ENCODE results near the gene CCDC152.

The CCDC152 gene

GRCh38 chr5:42761791-42762190, 5.2 kb downstream of the CCDC152 start:
- TF ChIP-seq GATA2 (IDR thresholded peaks at IDR 0.05; ENCODE audit: low read depth, low read length) (no peak), GATA3 (IDR thresholded peaks at IDR 0.05; ENCODE audit: low read depth, low read length) (no peak)

GRCh38 chr5:42767491-42768105, 11.0 kb downstream of the CCDC152 start:
- TF ChIP-seq GATA2 (IDR thresholded peaks at IDR 0.05; ENCODE audit: low read depth, low read length) (no peak), GATA3 (IDR thresholded peaks at IDR 0.05; ENCODE audit: low read depth, low read length) (no peak)

DNA sequence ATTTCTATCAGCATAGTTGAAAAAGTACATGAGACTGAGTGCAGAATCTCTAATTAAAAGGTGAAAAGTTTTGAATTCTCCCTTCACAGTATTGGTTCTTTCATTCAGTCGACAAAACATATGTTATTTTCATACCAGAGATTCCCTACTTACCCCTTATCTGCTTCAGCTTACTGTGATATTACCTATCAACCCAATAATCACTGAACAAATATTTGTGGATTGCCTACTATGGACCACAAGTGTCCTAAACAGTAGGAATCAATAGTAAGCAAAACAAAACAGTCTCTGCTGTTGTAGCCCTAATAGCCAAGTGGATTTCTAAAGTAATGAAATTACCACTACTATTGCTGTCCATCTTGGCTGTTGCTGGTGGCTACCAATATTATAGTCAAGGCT, 11.5 kb downstream of the CCDC152 start:
- TF ChIP-seq GATA3 (IDR thresholded peaks at IDR 0.05; ENCODE audit: low read depth, low read length): no peak
- no peak for TF ChIP-seq GATA2 (IDR thresholded peaks at IDR 0.05; ENCODE audit: low read depth, low read length)

- no peak for TF ChIP-seq GATA2 (IDR thresholded peaks at IDR 0.05; ENCODE audit: low read depth, low read length)
- TF ChIP-seq GATA3 (IDR thresholded peaks at IDR 0.05; ENCODE audit: low read depth, low read length): no peak
Observed at GRCh38 chr5:42770003-42770402, 13.4 kb downstream of the CCDC152 start.

GRCh38 chr5:42772265-42772993, 15.8 kb downstream of the CCDC152 start:
- TF ChIP-seq GATA2 (IDR thresholded peaks at IDR 0.05; ENCODE audit: low read depth, low read length) (no peak), GATA3 (IDR thresholded peaks at IDR 0.05; ENCODE audit: low read depth, low read length) (no peak)

DNA sequence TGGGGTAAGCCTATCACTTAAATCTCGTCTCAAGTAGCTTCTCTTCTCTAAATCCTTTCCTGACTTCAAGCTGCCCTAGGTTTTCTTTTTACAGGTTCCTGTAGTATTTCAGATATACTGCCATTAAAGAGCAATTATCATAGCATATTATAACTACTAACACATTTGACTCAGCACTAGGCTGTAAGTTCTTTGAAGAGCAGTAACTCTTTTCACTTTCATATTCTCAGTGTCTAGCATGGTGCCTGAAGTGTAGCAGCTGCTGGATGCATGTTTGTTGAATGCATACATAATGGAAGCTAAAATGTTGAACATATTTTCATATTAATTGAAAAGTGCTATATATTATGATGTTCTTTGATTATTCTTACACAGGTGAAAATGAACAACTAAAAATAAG, 22.5 kb downstream of the CCDC152 start:
- no peak for TF ChIP-seq GATA3 (IDR thresholded peaks at IDR 0.05; ENCODE audit: low read depth, low read length)
- no peak for TF ChIP-seq GATA2 (IDR thresholded peaks at IDR 0.05; ENCODE audit: low read depth, low read length)

DNA sequence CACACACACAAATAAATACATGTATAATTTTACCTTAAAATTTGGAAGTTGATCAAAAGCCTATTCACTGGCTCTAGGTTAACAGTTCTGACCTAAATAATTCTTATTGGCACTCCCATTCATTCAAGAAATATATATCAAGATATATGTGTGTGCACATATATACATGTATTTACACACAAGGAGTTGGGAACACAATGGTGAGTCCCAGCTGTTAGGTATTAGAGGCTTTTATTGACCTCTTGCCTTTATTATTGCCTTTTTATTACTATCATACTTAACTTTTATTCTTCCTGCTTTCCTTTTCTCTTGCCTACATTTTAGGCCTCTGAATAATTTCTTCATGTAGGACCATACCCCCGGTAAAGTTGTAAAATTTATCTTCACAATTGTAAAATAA, 25.0 kb downstream of the CCDC152 start:
- no peak for TF ChIP-seq GATA2 (IDR thresholded peaks at IDR 0.05; ENCODE audit: low read depth, low read length)
- TF ChIP-seq GATA3 (IDR thresholded peaks at IDR 0.05; ENCODE audit: low read depth, low read length): no peak

- TF ChIP-seq GATA2 (IDR thresholded peaks at IDR 0.05; ENCODE audit: low read depth, low read length) (no peak), GATA3 (IDR thresholded peaks at IDR 0.05; ENCODE audit: low read depth, low read length) (no peak)
Observed at GRCh38 chr5:42784132-42784531, 27.5 kb downstream of the CCDC152 start.

GRCh38 chr5:42785756-42786155, 29.1 kb downstream of the CCDC152 start:
- TF ChIP-seq GATA3 (IDR thresholded peaks at IDR 0.05; ENCODE audit: low read depth, low read length): no peak
- TF ChIP-seq GATA2 (IDR thresholded peaks at IDR 0.05; ENCODE audit: low read depth, low read length): no peak

DNA sequence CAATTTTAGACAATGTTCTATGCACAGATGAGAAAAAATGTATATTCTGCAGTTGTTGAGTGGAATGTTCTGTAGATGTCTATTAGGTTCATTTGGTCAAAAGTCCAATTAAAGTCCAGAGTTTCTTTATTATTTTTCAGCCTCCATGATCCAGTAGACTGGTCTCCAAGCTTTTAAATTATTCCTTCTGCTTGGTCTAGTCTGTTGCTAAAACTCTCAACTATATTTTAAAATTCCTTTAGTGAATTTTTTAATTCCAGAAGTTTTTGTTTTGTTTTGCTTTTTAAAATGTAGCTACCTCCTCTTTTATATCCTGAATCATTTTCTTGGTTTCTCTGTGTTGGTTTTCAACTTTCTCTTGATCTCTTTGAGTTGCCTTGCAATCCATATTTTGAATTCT, 30.5 kb downstream of the CCDC152 start:
- no peak for TF ChIP-seq GATA3 (IDR thresholded peaks at IDR 0.05; ENCODE audit: low read depth, low read length)

DNA sequence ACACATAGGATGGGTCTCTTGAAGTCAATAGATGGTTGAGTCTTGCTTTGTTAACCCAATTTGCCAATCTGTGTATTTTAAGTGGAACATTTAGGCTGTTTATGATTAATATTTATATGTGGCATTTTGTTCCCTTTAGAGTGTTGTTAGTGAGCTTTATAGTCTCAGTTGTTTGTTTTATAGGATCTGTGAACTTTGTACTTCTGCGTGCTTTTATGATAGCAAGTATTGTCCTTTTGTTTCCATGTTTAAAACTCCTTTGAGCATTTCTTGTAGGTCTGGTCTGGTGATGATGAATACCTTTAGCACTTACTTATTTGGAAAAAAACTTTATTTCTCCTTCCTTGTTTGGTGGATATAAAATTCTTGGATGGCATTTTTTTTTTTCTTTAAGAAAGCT, 31.2 kb downstream of the CCDC152 start:
- TF ChIP-seq GATA2 (IDR thresholded peaks at IDR 0.05; ENCODE audit: low read depth, low read length) (no peak), GATA3 (IDR thresholded peaks at IDR 0.05; ENCODE audit: low read depth, low read length) (no peak)

GRCh38 chr5:42791151-42791550, 34.5 kb downstream of the CCDC152 start:
- no peak for TF ChIP-seq GATA2 (IDR thresholded peaks at IDR 0.05; ENCODE audit: low read depth, low read length)
- no peak for TF ChIP-seq GATA3 (IDR thresholded peaks at IDR 0.05; ENCODE audit: low read depth, low read length)

DNA sequence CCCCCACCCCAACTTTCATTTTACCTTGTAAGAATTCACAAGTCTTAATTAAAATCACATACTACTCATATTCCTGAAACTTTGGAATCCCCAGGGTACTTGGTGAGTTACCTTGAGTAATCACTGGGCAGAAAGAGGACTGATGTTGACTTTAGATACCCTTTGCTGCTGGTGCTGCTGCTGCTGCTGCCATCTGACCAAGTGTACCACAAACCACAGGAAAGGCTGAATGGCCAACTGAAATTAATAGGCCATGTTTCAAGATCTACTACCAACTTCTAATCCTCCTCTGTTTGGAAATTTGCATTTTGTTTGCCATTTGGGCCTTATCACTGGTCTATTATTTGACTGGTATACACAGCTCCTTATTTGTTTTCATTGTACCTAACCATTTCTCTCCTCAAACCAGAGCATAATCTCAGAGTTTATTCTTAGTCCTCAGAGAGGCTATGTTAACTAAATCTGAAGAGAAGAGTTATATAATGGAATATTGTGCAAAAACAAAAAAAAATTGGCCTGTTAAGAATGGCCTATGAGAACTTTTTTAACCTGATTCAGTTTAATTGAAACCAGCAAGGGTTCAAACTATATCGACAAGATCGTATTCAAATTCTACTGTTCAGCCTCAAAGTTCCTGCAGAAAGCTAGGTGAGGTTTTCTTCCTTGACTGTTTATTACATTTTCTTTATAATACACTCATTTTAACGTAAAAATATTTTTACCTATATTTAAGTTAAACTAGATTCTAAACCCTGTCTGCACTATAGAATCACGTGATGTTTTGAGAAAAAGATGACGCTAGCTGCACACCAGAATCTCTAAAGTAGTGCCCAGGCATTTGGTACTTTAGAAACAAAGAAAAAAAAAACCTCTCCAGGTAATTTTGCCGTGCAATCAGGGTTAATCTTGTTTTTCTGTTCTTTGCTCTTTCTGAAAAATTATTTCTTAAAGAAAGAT, 41.9 kb downstream of the CCDC152 start:
- no peak for TF ChIP-seq GATA3 (IDR thresholded peaks at IDR 0.05; ENCODE audit: low read depth, low read length)
- TF ChIP-seq GATA2 (IDR thresholded peaks at IDR 0.05; ENCODE audit: low read depth, low read length): no peak

DNA sequence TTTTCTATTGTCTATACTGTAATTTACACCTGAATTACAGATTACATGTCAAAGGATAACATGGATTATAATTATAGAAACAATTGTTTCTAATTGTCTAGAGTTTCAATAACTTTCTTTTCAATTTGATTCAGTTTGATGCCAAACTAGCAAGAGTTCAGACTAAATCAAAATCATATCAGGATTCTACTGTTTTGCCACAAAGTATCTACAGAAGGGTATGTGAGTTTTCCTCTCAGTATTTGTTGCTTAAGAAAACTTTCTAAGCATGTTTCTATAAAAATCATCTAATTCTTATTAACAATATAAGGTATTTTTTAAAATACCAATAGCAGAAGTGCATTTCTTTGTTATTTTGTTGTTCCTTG, 42.6 kb downstream of the CCDC152 start:
- TF ChIP-seq GATA3 (IDR thresholded peaks at IDR 0.05; ENCODE audit: low read depth, low read length) (no peak), GATA2 (IDR thresholded peaks at IDR 0.05; ENCODE audit: low read depth, low read length) (no peak)

Data from SH-SY5Y (cell line).